Loucy (cell line): Measurements from ENCODE around the gene FOXO3.

ENCODE experiments used
- CTCF ChIP-seq: fragments of 200-600 bp; sonication (generic); conservative IDR thresholded peaks from 2 replicates; pipeline ENCODE4 v1.5.1; 2014; ENCODE audit warnings: mild to moderate bottlenecking, antibody characterized with exemption, low read length
- EZH2phosphoT487 ChIP-seq: fragments of 200-600 bp; IDR thresholded peaks from 2 replicates; pipeline ENCODE4 v1.6.1; 2018; ENCODE audit warnings: antibody characterized with exemption, mild to moderate bottlenecking, moderate library complexity, borderline replicate concordance

GRCh38 chr6:108582618-108583017 lies 21.9 kb downstream of the FOXO3 start:
- TF ChIP-seq CTCF (no peak), EZH2phosphoT487 (no peak)
